Stimulated activated naive CD8-positive, alpha-beta T cell treated with anti-CD3 and anti-CD28 coated beads, Interleukin-15, Interleukin-2, amounts not matched to agents 100 U/mL and 50 U/mL, for 24 hours (primary cell): ENCODE measurements around the gene VASP.

Source experiments
- ATAC-seq: fragments of 150-1000 bp; cut with Tn5 transposase; one replicate; pipeline ENCODE4 v1.10.0; 2021
- DNase-seq: peaks from one replicate; pipeline ENCODE4 v3.0.0; 2021

The VASP gene

DNA sequence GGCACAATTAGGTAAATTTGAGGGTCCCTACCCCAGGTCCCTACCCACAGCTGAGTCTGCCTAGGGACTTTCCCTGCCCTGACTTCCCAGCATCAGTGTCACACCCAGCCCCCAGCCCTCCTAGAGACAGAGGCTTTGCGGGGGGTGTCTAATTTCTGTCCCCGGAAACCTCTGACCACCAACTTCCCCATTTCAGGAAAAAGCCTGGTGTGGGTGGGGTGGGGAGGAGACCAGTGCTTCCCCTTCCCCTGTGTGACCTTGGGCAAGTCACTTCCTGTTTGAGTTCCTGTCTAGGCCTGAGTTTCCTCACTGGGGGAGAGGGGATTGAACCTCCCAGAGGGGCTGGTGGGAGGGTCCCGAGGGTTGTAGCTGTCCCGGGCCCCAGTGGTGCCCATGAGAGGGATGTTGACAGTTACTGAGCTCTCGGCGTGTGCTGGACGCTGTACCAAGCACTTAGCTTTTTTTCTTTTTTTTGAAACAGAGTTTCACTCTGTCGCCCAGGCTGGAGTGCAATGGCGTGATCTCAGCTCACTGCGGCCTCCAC lies 7.9 kb downstream of the VASP start:
- ATAC-seq: peak; percentile 55
- DNase-seq: peak; percentile 53

- DNase-seq (peak; percentile 47), ATAC-seq (peak; percentile 24)
These were observed 8.6 kb downstream of the VASP start for GRCh38 chr19:45515807-45516401.

DNA sequence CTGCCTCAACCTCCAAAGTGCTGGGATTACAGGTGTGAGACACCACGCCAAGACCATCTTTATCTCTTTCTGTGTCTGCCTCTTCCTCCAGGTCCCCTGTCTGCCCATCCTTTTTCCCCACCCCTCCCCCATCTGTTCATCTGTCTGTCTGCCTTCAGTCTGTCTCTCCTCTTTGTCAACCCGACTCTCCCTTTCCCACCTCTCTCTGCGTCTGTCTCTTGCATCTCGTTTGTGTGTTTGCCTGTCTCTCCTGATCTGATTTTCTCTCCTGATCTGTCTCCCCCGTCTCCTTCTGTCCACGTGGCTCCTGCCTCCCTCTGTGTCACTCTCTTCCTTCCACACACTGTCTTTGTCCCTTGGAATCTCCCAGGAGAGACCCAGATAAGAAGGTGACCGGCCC lies 10.0 kb downstream of the VASP start:
- ATAC-seq (no peak), DNase-seq (no peak)

DNA sequence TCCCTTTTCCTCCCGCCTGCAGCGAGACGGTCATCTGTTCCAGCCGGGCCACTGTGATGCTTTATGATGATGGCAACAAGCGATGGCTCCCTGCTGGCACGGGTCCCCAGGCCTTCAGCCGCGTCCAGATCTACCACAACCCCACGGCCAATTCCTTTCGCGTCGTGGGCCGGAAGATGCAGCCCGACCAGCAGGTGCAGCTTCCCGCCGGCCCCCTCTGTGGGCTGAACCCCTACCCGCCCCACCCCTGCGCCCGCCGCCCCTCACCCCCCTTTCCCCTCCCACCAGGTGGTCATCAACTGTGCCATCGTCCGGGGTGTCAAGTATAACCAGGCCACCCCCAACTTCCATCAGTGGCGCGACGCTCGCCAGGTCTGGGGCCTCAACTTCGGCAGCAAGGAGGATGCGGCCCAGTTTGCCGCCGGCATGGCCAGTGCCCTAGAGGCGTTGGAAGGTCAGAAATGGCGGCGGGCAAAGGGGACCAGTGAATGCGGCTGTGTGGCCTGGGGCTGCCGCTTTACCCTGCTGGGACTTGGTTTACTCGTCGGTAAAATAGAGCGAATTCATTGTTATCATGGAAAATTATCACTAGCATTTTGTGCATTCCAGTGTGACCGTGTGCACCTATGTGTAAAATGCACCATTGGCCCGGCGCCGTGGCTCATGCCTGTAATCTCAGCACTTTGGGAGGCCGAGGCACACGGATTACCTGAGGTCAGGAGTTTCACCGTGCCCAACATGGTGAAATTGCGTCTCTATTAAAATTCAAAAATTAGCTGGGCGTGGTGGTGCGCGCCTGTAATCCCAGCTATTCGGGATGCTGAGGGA lies 10.6 kb downstream of the VASP start:
- ATAC-seq: no peak

DNA sequence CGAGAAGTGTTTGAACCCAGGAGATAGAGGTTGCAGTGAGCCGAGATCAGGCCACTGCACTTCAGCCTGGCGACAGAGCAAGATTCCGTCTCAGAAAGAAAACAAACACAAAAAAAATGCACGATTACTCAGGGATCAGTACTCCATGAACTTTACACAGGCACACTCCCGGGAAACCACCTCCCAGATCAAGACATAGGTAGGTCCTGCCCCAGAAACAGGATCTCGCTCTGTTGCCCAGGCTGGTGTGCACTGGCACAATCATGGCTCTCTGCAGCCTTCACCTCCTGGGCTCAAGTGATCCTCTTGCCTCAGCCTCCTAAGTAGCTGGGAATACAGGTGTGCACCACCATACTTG lies 11.2 kb downstream of the VASP start:
- ATAC-seq (no peak), DNase-seq (no peak)

More for the DNA sequence above, 10.6 kb downstream of the VASP start:
- no peak for DNase-seq

GRCh38 chr19:45522010-45522941 lies 15.0 kb downstream of the VASP start:
- no peak for DNase-seq
- ATAC-seq: no peak

- peak; percentile 71 for DNase-seq
These were observed 16.5 kb downstream of the VASP start for GRCh38 chr19:45523642-45524256.

DNA sequence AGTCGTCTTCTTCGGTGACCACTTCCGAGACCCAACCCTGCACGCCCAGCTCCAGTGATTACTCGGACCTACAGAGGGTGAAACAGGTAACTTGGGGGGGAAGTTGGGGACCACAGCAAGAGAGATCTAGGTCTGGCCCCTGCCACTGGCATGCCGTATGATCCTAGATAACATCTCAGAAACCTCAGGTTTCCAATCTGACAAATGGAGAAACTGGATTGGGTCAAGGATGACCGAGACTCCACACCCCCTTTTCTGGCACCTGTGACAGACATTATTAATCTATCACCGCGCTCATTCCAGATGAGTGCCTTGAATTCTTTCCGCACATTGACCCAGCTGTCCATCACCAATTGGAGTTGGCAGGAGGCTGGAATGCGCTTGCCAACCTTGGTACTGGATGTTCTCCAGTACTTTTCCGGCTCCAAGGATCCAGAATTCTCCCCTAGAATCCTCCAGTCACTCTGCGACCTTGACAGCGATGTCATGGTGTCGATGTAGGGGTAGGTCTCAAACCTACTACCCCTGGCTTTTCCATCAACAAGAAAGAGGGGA lies 17.4 kb downstream of the VASP start:
- DNase-seq (no peak), ATAC-seq (no peak)

More at GRCh38 chr19:45523642-45524256, 16.5 kb downstream of the VASP start:
- peak; percentile 92 for ATAC-seq

DNA sequence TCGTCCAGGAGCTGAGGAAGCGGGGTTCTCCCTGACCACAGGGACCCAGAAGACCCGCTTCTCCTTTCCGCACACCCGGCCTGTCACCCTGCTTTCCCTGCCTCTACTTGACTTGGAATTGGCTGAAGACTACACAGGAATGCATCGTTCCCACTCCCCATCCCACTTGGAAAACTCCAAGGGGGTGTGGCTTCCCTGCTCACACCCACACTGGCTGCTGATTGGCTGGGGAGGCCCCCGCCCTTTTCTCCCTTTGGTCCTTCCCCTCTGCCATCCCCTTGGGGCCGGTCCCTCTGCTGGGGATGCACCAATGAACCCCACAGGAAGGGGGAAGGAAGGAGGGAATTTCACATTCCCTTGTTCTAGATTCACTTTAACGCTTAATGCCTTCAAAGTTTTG lies 18.9 kb downstream of the VASP start:
- ATAC-seq (no peak), DNase-seq (no peak)

GRCh38 chr19:45526971-45527370 lies 19.7 kb downstream of the VASP start:
- ATAC-seq (no peak), DNase-seq (no peak)

DNA sequence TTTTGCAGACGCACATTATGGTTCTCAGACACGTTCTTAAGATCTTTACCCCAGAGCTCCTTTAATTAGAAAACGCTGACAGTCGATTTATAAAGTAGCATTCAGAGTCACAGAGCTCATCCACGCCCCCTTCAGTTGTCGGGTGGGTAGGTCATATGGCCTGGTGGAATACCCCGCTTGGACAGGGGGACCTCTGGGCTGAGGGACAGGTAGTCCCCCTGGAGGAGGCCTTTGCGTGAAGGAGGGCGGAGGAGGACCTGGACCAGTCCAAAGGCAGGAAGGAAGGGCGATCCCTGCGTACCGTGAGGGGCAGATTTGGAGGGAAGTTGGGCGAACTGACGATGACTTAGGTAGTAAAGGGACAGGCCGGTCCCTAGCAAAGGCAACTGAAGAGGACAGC lies 20.5 kb downstream of the VASP start:
- no peak for ATAC-seq
- DNase-seq: no peak

GRCh38 chr19:45528149-45528743 lies 21.0 kb downstream of the VASP start:
- ATAC-seq: no peak

GRCh38 chr19:45528744-45529419 lies 21.6 kb downstream of the VASP start:
- ATAC-seq: peak; percentile 45
- DNase-seq: peak; percentile 30

More at GRCh38 chr19:45528149-45528743, 21.0 kb downstream of the VASP start:
- DNase-seq: no peak

DNA sequence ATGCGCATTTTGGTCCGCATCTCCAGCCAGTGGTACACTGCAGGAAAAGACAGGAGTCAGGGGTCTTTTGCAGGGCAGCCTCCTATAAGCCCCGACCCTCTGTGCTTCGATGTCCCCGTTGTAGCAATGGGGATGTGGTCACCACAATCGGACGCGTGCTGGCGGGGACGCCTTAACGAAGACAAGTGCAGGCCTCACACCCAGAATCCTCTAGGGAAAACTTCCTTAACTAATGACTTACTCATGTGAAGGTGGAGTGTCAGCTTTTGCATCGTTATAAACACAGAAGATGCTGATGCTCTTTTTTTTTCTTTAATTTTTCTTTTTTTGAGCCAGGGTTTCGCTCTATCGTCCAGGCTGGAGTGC lies 22.1 kb downstream of the VASP start:
- DNase-seq (no peak), ATAC-seq (no peak)

GRCh38 chr19:45531349-45531748 lies 24.1 kb downstream of the VASP start:
- DNase-seq (no peak), ATAC-seq (no peak)

DNA sequence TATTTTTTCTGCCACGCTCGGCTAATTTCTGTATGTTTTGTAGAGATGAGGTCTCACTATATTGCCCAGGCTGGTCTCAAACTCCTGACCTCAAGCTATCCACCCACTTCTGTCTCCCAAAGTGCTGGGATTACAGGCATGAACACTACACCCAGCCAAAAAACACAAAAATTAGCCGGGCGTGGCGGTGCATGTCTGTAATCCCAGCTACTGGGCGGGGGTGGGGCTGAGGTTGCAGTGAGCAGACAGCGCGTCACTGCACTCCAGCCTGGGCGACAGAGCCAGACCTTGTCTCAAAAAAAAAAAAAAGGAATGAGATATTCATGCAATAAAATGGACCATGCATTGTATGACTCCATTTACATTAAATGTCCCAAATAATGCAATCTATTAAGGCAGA lies 32.2 kb downstream of the VASP start:
- no peak for ATAC-seq
- no peak for DNase-seq

DNA sequence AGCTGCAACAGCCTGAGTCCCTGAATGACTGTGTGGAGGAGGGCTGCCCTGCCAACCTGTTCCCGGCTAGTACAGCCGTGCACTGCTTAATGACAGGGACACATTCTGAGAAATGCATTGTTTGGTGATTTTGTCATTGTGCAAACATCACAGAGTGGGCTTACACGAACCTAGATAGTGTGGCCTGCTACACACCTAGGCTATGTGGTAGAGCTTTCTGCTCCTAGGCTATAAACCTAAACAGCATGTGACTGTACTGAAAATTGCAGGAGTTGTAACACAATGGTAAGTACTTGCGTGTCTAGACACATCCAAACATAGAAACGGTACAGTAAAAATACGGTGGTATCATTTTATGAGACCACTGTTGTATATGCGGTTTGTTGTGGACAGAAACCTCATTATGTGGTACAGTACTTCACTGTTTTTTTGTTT lies 35.0 kb downstream of the VASP start:
- ATAC-seq (no peak), DNase-seq (no peak)

- no peak for ATAC-seq
- no peak for DNase-seq
These were observed 40.0 kb downstream of the VASP start for GRCh38 chr19:45547211-45547770.

DNA sequence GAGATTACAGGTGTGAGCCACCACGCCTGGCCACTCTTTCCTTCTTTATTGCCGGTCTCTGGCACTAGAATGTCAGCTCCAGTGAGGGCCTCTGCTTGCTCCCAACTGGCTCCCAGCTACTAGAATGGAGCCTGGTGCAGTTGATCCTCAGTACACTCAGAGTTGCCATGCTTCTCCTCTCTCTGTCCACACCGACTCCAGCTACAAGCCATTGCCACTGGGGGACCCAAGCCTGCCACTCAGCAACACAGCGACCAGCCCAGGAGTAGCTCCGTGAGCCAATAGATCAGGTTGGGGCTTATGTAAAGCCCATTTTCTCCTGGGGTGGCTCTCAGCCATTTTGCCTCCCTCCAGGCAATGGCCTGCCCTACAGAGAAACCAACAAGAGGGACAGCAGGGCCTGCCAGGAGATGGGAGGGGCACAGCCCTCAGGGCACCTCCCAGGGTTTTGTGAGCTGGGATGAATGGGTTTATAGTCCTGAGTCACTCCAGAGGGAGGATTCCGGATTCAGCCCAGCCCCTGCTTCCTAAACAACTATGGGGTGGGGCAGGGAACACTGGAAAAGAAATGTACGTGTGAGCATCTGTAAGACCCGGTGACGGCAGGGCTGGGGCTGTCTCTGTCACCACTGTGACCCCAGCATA lies 40.8 kb downstream of the VASP start:
- DNase-seq (no peak), ATAC-seq (no peak)

- DNase-seq (no peak), ATAC-seq (no peak)
These were observed 46.2 kb downstream of the VASP start for GRCh38 chr19:45553464-45553863.
